LNCAP (cell line): Measurements from ENCODE around the gene BCORL1.

Source experiments
- CTCF ChIP-seq: fragments of 450-650 bp; IDR thresholded peaks from 2 replicates; pipeline ENCODE4 v1.5.1; 2017; ENCODE audit warnings: mild to moderate bottlenecking

BCORL1 gene

GRCh38 chrX:129956765-129957164, 25.7 kb upstream of the BCORL1 start:
- TF ChIP-seq CTCF: no peak

GRCh38 chrX:129957241-129958082, 25.0 kb upstream of the BCORL1 start:
- TF ChIP-seq CTCF: no peak

GRCh38 chrX:129958083-129958465, 24.4 kb upstream of the BCORL1 start:
- no peak for TF ChIP-seq CTCF

- no peak for TF ChIP-seq CTCF
Measured at GRCh38 chrX:129958814-129959492, 23.5 kb upstream of the BCORL1 start.

- TF ChIP-seq CTCF: no peak
Measured at GRCh38 chrX:129959493-129959832, 23.0 kb upstream of the BCORL1 start.

GRCh38 chrX:129961180-129962083, 21.0 kb upstream of the BCORL1 start:
- TF ChIP-seq CTCF: no peak

GRCh38 chrX:129963729-129964128, 18.7 kb upstream of the BCORL1 start:
- no peak for TF ChIP-seq CTCF
